GM21423 (cell line): Measurements from ENCODE around the gene PRIMPOL.
"Not testable (repeated sequence)": the region's sequence is repeated elsewhere in the genome, so short reads cannot be mapped to it uniquely, and the experiment has no call there.

Source experiments
- ATAC-seq: cut with Tn5 transposase; IDR thresholded peaks from one replicate; pipeline ENCODE4 v1.9.1; 2021; ENCODE audit warnings: mild to moderate bottlenecking, moderate library complexity; ENCODE audit not compliant: unreplicated experiment

PRIMPOL gene

DNA sequence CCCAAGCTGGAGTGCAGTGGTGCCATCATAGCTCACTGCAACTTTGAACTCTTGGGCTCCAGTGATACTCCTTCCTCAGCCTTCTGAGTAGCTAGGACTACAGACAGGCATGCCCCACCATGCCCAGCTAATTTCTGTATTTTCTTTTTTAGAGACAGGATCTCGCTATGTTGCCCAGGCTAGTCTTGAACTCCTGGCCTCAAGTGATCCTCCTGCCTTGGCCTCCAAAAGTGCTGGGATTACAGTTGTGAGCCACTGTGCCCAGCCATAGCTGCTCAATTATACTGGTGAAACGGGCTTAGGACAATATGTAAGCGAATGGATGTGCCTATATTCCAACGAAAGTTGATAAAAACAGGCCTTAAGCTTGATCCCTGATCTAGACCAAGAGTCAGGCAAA is 13.4 kb upstream of the PRIMPOL start:
- ATAC-seq: no peak

DNA sequence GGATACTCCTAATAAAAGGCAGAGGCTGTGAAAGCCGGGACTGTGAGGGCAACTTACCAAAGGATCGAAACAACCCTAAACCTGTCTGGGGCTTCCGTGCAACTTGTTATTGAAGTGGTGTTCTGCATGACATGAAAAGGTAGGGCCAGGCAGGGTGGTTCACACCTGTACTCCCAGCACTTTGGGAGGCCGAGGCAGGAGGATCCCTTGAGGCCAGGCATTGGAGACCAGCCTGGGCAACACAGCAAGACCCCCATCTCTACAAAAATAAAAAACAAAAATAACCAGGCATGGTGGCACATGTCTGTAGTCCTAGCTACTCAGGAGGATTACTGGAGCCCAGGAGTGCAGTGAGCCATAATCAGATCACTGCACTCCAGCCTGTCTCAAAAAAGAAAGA is 12.6 kb upstream of the PRIMPOL start:
- ATAC-seq: no peak

DNA sequence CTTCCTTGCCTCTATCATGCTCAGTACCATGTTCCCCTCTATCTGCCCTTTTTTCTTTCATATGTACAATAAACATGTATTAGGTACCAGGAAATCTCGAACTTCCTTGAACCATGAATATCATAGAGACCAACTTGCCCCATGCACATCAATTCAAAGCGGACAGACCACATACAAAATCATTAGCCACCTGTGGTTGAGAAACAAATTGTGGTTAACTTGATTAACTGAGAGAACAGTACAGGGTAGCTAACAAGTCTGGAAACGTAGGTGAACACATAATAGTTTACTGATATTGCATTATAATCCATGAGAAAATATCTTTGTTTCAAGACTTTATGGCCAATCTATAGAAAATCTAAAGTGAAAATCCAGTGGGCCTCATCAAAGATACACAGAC is 8.5 kb upstream of the PRIMPOL start:
- peak; percentile 81 for ATAC-seq

DNA sequence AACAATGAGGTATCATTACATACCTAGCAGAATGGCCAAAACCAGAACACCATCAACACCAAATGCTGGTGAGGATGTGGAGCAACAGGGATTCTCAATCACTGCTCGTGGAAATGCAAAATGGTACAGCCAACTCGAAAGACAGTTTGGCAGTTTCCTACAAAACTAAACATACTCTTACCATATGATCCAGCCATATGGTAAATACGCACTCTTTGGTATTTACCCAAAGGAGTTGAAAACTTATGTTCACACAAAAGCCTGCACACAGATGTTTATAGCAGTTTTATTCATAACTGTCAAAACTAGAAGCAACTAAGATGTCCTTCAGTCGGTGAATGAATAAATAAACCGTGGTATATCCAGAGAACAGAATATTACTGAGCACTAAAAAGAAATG is 8.1 kb upstream of the PRIMPOL start:
- no peak for ATAC-seq

DNA sequence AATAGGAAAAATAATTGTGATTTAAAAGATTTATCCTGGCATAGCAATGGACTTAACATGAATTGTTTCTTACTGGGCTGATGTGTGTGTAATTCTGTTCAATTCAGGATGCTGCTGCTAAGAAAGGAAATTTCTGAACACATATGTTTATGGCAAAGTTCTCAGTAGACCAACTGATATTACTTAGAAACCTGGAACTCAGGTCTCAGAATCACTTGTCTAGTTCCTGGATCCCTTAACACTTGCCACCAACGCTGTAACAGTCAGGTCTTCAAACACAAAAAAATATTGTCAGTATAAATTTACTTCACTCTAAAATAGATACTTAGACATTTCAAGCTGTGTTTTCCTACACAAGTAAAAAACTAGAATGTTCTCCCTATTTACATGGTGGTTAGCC is 5.8 kb upstream of the PRIMPOL start:
- ATAC-seq: no peak

DNA sequence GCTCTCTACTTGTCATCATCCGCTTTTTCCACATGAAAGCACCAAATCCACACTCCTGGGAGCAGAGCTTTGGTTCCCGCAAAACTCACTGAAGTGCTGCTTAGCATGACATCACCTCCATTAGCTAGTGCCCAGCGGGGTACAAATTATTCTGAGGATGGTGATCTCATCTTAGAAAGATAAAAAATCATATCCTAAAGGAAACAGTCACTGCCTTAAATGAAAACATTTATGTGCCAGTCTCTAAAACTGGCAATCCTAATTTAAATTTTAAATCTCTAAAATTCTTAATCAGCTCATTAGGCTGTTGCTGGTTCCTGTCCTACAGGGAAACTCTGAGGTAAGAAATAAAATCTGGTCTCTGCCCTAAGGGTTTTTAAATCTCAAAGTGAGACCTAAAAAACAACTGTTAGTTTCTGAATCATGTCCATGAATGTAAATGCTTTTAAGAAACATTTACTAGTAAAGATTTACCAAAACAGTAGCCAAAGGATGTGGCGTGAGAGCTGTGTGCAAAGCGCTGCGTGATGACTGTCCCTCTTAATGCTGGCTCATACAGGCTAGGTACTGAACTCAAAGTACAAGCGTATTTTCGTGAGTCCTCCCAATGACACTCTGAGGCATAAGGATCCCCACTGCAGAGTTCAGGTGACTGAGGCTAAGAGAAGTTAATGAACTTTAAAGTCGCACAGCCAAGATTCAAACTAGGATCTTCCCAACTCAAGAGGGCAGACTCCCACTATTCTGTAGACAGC is 4.8 kb upstream of the PRIMPOL start:
- no peak for ATAC-seq

DNA sequence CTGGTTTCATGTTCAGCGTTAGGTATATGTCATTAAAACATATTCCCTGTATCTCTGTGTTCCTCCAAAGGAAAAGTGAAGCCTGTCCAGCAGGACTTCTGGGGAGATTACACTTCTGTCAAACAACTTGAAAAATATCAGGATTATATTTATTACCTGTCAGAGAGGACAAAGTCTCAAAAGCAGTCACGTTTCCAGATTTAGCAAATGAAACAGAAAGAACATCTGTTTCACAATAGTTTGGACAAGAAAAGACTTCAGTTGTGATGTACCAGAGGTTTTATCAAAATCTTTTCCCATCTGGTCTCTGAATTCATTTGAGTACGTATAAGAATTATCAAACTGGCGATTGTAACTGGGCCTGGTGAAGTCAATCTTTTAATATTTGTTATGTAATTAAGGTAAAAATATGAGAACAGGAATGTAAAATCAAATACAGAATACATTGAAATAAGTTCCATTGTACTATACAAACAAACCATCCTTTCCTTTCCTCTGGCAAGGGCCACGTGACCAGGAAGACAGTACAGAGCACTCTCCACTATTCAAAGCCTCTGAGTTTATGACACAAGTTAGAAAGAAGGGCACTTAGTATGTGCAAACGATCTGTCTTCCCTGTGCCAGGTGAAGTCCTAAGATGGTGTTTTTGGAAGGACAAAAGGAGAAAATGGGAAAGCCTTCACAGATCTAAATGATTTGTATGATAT is 3.5 kb upstream of the PRIMPOL start:
- no peak for ATAC-seq

DNA sequence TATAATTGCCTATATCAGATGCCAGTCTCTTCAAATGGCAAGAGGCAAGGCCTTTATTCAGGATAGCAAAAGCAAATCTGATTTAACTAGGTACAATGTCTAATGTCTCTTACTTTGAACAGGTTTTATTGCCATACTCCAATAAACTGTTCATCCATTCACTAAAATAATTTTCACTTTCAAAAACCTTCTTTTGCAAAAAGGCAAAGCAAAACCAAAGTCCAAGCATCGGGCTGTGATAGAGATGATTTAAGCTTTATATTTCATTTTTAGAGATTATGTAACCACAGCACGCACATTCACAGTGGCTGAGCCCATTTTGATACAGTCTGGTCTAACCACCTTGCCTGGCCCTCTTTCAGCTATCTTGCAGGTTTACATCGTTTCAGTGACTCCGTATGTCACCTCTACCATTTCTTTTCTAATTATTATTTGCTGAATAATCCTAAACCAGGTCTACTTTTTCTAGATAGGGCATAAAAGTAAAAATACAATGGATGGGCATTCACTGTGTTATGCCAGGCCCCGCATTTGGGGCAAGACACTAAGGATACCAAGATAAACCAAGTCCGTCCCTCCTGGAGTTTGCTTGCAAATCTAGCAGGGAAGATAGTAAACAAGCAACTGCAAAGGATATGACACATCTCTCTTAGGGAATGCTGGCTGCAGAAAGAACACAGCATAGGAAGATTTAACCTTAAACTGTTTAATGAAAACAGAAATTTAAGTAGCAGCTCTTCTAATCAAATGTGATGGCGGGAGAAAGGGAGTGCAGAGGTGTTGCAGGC is 2.1 kb upstream of the PRIMPOL start:
- no peak for ATAC-seq

DNA sequence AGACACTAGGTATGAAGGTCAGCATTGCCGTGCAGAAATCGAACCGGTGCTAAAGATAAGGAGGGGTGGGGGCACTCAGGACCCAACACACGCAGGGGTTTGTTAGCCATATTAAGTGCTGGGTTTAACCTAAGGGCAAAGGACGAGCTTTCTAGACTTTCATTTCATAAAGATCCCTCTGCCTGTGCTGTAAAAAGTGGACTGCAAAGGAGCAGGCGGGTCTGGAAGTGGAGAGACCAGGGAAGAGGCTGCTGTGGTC is 1.6 kb upstream of the PRIMPOL start:
- no peak for ATAC-seq

DNA sequence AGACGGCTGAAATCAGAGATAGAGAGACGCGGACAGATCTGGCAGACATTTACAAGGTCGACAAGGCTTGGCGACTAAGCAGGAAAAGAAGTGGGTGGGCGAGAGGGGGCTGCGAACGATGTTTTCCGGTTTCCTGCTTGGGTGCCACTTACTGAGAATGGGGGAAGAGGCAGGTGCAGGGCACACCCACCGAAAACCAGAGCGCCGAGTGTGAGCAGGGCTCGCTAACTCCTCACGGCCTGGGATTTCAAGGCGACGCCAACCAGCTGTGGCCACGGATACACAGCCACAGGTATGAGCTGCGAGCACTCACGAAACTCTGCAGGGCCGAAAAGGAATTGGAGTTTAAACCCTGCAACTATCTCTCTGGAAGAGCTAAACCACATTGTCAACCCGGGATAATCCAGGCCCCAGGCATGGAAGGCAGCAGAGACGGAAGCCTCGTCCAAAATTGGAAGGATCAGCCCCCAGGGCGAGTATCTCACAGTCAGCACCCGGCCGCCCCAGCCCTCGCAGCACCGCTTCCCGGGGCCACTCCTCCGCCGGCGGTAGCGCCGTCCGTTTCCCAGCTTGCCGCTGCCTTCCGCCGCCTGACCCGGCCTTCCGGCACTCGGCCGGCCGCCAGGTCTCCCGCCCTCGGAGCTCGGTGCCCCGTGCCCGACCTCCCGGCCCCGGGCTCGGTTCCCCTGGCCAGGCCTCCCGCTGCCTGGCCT is 1.1 kb upstream of the PRIMPOL start:
- peak; percentile 17 for ATAC-seq

DNA sequence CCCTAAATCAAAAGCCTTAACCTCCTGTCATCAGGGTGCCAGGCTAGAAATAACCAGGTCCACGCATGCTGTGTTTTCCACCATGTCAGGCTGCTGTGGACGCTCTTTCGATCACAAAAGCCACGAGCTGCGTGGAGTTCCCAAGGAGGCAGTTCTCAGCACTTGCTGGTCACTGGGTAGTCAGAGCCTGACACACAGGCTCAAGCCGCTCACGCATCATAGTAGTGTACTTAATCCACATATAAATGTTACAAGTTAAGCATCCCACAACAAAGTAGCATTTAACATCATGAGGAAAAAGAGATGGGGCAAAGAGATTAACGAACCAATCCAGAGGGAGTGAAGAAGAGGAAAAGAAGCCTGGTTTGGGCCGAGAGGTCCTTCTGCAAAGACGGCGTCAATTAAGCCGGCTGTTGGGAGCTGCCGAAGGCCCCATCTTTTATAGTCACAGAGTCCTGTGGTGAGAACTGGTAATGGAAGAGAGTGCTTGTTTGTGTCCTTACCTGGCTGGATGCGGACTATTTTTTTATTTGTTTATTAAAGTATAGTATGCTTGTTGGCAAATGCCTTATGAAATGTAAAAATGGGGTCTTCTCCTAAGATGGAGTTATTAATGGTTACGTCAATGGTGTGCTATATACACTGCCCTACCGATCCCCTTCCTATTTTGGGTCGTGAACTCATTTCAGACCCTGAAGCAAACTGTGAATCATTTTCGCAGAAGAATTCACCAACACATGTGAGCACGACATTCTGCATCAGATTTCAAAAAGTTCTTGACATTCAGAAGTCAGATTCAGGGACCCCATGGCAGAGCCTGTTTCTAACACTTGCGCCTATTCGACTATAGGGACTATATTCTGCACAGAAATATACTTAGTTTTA is 675 bp downstream of the PRIMPOL start:
- peak; percentile 11 for ATAC-seq

DNA sequence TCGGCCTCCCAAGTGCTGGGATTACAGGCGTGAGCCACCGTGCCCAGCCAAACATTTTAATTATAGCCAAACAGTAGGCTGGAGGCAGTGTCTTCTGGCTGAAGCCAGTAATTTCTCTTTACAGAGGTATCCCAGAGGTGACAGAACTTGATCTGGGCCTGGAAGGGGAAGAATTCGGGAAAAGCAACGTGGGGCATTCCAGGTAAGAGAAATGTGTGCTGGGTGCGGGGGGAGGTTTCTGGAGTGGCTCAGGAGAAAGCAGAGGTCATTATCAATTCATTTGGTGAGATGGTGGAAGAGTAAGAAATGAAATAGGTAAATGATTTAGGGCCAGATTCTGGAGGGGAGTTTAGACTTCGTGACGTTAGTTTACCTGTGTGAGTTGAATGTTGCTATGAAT is 2.4 kb downstream of the PRIMPOL start:
- no peak for ATAC-seq

DNA sequence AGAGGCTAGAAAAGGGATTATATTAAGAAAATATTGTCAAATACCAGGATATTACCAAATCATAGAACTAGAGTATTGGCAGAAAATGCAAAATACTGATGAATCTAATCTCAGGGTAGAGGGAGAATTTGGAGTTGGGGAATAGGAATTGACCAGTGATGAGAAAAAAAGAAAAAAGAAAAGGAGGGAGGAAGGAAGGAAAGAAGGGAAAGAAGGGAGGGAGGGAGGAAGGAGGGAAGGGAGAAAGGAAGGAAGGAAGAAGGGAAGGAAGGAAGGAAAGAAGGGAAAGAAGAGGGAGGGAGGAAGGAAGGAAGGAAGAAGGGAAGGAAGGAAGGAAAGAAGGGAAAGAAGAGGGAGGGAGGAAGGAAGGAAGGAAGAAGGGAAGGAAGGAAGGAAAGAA is 3.1 kb downstream of the PRIMPOL start:
- not testable (repeated sequence) for ATAC-seq

DNA sequence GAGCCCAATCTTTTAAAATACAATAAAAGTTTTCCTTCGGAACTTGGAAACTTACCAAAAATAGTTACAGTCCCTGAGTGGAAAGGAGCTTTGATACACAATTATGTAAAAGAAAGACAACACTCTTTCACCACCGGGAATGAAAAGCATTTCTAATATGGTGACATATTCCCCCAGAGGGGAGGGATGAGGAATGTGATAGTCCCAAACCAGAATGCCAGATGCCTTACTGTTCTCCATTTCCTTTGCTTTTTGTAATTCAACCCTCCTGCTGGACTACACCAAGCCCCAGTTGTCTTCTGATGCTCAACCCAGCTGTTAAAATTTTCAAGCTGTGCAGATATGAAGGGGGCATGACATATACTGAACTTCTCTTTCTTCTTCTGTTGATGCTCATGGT is 4.1 kb downstream of the PRIMPOL start:
- no peak for ATAC-seq

DNA sequence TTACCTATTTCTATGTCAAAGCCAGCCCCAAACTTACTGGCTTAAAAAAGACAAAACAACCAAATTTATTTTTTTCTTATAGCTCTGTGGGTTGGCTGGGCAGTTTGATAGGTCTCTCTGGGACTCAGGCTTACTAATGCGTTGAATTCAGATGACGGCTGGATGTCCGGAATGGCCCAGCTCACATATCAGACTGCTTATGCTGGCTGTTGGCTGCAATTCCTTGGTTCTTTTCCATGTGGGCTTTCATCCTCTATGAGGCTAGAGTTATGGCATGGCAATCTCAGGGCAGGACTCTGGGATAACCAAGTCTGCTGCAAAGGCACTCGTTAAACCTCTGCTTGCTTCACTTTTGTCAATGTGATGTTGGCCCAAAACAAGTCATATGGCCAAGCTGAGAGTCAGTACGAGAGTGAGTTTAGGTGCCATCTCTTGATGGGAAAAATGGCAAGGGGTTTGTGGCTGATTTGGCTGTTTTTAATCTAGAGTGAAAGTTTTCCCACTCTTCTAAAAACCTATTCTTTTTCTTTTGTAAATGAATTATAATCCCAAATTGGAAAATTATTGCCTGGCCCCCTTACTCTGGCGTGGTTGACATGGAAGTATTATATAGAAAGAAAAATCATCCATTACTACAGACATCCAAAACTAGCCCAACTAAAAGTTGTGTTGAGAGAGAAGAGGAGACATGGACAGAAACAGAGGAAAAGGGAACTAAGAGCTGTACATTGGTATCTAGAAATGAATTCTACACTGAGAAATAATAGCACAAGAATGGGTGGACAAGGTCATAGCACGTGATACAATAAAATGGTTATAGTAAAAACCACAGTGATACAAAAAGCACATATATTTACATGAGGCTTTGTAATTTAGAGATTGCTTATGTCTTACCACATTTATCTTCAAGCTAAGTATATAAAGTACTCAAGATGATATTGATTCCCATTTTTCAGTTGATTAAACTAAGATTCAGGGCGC is 6.6 kb downstream of the PRIMPOL start:
- no peak for ATAC-seq

DNA sequence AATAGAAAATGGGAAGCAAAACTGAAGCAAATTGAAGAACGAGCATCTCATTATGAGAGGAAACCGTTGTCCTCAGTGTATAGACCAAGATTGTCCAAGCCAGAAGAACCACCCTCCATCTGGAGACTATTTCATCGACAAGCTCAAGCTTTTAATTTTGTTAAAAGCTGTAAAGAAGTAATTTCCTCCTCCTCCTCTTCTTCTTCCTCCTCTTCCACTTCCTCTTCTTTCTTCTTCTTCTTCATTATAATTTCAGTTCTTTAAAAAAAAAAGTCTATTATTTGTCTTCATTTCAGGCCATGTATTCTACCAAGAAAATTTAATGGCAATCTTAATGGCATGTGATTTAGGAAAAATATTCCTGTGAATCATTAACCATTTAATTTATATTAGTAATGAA is 7.6 kb downstream of the PRIMPOL start:
- no peak for ATAC-seq

DNA sequence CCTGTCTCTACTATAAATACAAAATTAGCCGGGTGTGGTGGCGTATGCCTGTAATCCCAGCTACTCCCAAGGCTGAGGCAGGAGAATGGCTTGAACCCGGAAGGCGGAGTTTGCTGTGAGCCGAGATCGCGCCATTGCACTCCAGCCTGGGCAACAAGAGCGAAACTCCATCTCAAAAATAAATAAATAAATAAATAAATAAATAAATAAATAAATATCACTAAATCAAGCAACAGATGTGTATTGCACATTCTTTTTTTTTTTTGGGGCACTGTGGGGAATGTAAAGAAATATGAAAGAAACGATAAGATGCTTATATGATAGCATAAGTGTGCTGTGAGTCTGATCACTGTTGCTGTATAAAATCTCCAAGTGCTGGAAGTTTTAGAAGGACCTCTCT is 8.3 kb downstream of the PRIMPOL start:
- not testable (repeated sequence) for ATAC-seq

DNA sequence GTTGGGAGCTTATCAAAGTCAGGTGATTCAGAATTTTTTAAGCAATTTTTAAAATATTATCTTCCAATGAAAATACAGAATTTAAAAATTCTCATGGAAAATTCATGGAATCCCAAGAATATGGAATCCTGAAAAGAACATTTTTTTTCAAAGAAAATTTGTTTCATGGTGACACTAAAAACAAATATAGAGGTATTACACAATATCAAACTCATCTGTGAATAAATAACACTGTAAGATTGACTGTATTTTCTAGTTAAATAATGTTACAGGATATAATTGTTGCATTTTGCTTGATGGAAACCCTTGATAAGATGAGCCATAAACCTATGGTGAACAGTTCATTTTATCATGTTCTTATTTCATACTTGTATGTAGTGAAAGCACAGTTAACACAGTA is 11.4 kb downstream of the PRIMPOL start:
- no peak for ATAC-seq

DNA sequence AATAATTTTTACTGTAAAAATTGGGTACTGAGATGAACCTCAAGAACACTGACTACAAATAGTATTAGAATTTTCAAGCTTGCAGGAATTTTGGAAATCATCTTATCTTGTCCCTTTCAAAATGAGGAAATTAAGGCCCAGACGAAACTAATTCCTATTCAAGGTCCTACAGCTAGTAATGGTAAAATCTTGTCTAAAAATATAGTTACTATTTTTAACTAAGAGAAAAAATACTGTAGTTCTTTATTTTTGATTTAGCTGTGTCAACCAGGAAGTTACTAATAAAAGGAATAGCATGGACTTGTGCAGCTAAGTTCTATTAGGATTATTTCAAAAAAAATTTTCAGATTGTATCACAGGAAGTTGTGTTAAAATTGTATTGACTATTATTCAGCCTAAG is 12.7 kb downstream of the PRIMPOL start:
- ATAC-seq: no peak
